Erythroblast (primary cell): ENCODE measurements around the gene KLHL29.
A peak's percentile ranks its signal among the peaks of the same experiment; 100 is the strongest.

ENCODE experiments used
- DNase-seq, 2 experiments: peaks; one replicate each; lab custom pipeline; 2025; lab: John Stamatoyannopoulos, UW
- GATA1 ChIP-seq: IDR thresholded peaks from 2 replicates; pipeline ENCODE4 v1.6.1; 2011; ENCODE audit warnings: low read depth, mild to moderate bottlenecking, control low read depth, low read length, moderate library complexity
- POLR2A ChIP-seq: IDR thresholded peaks from 2 replicates; pipeline ENCODE4 v1.6.1; 2011; ENCODE audit warnings: mild to moderate bottlenecking, low read length

Gene KLHL29

GRCh38 chr2:23449413-23449812, 64.4 kb downstream of the KLHL29 start:
- no peak for DNase-seq
- TF ChIP-seq GATA1 (no peak), POLR2A (no peak)

GRCh38 chr2:23449831-23450331, 64.9 kb downstream of the KLHL29 start:
- DNase-seq = no peak
- no peak for TF ChIP-seq POLR2A

- no peak for DNase-seq
- no peak for TF ChIP-seq POLR2A
- no peak for TF ChIP-seq GATA1
Observed at GRCh38 chr2:23452372-23452771, 67.4 kb downstream of the KLHL29 start.

- TF ChIP-seq GATA1 (no peak), POLR2A (no peak)
- no peak for DNase-seq
Observed at GRCh38 chr2:23452853-23453420, 68.0 kb downstream of the KLHL29 start.

- DNase-seq = no peak
Observed at GRCh38 chr2:23453432-23453831, 68.5 kb downstream of the KLHL29 start.

GRCh38 chr2:23453836-23454460, 69.0 kb downstream of the KLHL29 start:
- TF ChIP-seq POLR2A = no peak
- TF ChIP-seq GATA1 = no peak
- no peak for DNase-seq

More at GRCh38 chr2:23453432-23453831, 68.5 kb downstream of the KLHL29 start:
- no peak for TF ChIP-seq GATA1
- no peak for TF ChIP-seq POLR2A

GRCh38 chr2:23454501-23455120, 69.6 kb downstream of the KLHL29 start:
- no peak for TF ChIP-seq POLR2A
- TF ChIP-seq GATA1 = no peak
- no peak for DNase-seq

GRCh38 chr2:23456396-23456795, 71.4 kb downstream of the KLHL29 start:
- DNase-seq = no peak
- TF ChIP-seq GATA1 (no peak), POLR2A (no peak)

- TF ChIP-seq GATA1 (no peak), POLR2A (no peak)
- no peak for DNase-seq
Observed at GRCh38 chr2:23456881-23457760, 72.1 kb downstream of the KLHL29 start.

GRCh38 chr2:23457990-23458682, 73.2 kb downstream of the KLHL29 start:
- TF ChIP-seq POLR2A = no peak
- TF ChIP-seq GATA1 = no peak
- no peak for DNase-seq

GRCh38 chr2:23459032-23459431, 74.1 kb downstream of the KLHL29 start:
- no peak for TF ChIP-seq POLR2A
- TF ChIP-seq GATA1 = no peak
- no peak for DNase-seq

- TF ChIP-seq GATA1 = no peak
- no peak for TF ChIP-seq POLR2A
- peak in 1 of 2 experiments; percentile 5 for DNase-seq
Observed at GRCh38 chr2:23460228-23460627, 75.2 kb downstream of the KLHL29 start.

GRCh38 chr2:23460993-23461392, 76.0 kb downstream of the KLHL29 start:
- TF ChIP-seq POLR2A (no peak), GATA1 (no peak)
- no peak for DNase-seq
